Left forelimb (tissue), 1 donor: Measurements from ENCODE around the gene DNAJA3.
A peak's percentile ranks its signal among the peaks of the same experiment; 100 is the strongest.
"Not testable (repeated sequence)": the region's sequence is repeated elsewhere in the genome, so short reads cannot be mapped to it uniquely, and the experiment has no call there.

Source experiments
- DNase-seq: peaks from one replicate; pipeline ENCODE4 v3.0.0-alpha.2; 2018; ENCODE audit warnings: low spot score

DNAJA3 gene

DNA sequence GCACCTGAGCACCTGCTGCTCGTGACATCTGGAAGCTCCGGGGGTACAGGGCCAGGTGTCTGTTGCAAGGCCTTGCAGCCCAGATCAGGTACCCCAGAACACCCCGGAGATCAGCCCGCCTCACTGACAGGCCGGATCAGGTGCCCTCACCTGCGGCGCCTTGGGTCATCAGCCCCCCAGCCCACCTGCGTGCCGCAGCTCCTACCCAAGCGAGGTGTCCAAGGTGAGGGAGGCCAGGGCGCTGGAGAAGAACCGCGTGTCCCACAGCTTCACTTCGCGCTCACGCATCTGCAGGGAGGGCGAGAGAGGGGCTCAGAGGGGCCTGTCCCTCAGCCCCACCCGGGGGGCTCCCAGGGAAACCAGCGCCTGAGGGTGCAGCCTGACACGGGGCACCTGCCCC is 37.9 kb upstream of the DNAJA3 start:
- no peak for DNase-seq

DNA sequence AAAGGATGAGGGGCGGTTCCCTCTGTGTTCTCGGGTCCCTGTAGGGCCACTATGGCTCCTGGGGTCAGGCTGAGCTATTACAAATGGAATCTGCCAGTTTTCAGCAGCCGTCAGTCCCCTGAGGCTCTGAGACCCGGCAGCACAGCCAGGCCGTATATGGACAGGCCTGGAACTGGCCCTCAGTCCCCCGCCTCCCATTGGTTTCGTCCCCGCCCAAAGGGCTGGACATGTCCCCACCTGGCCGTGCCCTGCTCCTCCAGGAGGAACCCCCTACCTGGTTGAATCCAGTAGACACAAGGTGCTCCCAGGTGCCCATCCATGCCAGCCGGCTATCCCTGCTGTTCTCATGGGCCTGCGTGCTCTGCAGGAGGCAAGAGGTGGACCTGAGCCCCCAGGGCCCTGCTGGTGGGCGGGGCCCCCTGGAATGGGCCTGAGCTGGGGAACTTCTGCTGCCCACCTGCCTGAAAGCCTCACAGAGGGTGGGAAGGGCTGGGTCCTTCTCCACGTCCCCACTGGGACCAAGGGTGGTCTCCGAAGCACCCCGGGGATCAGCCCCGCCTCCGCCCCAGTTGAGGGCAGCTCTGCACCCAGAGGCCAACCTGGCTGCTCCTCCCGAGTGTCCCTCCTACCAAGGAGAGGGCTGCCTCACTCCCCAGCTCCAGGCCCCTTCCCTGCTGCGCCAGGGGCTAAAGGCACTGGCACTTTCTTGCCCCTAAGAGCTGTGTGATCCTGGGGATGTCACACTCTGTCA is 37.2 kb upstream of the DNAJA3 start:
- DNase-seq = no peak

DNA sequence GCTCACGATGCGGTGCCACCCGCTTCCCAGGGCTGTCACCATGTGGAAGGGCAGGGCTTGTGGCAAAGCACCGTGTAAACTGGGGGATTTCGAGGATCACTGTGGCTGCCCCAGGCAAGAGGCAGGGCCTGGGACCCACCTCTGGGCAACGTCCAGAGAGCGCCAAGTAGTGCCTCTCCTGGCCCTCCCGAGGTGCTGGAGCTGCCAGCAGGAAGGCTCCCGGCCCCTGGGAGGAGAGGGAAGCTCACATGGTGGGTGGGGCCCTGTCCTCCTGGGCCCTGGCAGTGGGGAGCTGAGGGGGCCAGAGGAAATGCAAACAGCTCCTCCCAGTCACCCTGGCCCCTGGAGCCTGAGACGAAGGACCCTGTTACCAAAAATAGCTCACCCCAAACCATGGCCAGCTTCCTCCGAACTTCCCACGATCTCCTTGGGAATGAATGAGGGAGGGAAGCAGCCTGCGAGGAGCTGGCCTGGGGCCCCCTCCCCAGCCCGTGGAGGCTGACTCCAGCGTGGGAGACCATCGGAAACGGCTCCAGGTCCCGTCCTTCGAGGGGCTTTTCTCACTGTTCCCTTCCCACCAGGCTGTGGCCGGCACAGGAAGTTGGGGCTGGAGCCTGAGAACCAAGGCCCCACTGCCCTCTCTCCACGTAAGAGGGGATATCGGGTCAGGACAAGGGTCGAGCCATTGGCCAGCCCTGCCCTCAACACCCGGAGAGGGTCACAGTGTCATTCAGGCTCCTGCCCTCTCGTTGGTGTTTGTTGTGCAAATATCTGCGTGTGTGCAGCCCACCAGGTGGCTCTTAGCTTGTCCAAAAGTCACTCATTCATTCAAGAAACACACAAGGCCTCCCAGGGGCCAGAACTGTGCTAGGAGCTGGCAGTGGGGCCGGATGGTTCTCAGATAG is 36.4 kb upstream of the DNAJA3 start:
- DNase-seq = no peak

DNA sequence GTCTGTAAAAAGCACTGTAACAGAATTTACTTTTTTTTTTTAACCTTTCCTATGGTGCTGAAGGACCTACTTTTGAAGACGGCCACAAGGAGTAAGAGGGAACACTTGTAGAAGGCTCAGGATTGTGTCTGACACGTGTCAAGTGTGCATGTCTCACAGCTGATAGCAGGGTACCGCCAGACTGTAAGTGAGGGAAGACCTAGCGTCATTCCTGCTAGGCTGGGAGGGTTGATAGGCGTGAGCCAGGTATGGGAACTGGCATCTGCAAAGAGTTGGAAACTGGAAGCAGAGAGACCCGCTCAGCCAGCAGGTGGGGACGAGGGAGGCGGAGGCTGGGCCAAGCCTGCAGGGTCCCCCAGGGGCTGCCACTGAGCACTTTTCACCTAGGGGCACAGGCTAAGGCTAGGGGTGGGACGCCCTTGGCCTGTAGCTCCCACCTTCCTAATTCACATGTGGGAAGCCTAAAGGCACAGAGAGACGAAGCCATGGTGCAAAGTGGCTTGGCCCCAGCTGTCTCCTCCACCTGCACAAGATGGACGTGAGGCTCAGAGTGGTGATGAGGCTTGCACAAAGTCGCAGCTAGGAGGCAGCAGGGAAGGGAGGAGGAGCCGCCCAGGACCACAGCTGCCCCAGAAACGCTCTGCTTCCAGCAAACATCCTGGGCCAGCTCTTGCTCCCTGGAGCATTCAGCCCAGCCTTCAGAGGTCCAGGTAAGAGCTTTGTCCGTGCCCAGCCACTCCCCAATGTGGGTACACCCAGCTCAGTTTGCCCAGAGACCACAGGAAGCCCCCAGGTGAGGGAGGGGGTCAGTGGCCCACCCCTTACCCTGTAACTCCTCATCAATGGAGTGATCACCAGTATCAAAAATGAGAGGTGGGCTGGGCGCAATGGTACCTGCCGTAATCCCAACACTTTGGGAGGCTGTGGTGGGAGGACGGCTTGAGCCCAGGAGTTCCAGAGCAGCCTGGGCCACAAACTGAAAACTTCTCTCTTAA is 35.1 kb upstream of the DNAJA3 start:
- no peak for DNase-seq

DNA sequence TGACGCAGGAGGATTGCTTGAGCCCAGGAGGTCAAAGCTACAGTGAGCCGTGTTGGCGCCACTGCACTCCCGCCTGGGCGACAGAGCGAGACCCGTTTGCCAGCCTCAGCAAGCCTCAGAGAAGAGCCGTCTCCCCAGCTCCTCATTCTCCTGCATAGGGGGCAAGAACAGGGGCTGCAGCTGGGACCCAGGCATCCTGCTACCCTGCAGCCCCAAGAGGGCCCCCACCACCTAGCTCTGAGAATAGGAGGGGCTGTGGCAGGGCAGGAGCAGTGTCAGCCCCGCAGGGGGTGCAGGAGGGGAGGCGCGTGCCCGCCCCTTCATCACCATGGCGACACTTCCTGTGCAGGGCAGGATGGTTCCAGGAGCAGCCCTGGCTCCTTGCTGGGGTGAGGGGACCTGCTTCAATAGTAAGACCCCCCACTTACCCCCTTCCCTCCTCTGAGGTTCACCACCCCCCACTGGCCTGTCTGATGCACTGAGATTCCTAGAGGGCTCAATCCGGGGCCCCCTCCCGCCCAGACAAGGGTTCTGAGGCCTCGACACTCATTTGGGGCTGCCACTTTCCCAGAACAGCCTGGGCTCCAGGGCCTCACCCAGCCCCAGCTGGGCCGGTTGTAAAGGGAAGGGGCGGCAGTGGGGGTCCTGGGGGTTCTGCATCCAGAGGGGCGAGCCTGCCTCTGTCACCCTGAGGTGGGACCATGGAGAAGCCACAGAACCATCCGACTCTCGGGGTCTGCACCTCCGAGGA is 33.9 kb upstream of the DNAJA3 start:
- DNase-seq = no peak

DNA sequence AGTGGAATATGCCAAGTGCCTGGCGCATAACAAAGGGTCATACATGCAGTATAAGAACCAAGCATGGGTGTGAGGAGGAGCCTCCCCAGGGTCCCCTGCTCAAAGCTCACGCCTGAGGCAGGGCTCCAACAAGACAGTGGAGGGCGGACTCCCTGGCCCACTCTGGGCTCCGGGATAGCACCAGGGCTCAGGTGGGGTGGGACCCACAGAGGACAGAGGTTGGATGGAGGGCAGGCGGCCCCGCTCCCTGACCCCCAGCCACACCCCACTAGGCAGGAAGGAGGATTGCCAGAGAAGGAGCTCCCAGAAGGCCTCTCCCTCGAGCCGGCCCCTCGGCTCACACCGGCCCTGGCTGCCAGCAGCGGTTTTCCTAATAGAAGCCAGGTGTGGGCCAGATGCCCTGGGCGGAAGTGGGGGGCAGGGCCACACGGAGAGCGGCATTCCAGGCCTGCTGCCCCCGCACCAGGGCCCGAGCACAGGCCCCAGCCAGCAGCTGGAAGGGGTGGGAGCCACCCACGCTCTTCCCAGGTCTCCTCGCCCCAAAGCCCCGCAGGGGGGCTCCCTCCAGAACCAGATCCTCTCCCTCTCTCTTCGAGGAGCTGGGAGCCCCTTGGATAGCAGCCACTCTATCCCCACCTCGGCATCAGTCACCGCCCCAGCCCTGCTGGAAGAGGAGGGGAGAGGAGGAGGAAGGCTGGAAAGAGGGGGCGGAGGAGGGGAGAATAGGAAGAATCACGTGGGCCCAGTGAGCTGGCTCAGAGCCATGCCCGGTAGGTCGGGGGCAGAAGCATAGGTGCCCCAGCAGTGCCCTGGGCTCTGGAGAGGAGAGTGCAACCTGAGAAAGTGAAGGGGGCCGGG is 33.1 kb upstream of the DNAJA3 start:
- peak; percentile 88 for DNase-seq

DNA sequence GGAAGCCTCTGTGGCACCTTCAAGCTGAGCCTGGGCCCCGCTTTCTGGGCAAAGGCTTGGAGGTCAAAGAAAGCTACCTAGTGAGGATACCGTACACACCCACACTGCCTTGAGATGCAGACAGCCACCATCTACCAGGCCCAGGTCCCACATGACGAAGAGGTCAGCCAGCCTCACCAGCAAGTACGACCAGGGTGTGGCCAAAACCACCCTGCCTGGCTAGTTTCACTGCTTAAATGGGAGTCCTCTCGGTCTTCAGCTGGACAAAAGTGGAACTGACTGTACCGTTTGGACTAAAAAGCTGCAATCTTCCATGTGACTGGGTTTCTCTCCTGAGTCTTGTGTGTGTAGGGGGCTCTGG is 32.4 kb upstream of the DNAJA3 start:
- no peak for DNase-seq

DNA sequence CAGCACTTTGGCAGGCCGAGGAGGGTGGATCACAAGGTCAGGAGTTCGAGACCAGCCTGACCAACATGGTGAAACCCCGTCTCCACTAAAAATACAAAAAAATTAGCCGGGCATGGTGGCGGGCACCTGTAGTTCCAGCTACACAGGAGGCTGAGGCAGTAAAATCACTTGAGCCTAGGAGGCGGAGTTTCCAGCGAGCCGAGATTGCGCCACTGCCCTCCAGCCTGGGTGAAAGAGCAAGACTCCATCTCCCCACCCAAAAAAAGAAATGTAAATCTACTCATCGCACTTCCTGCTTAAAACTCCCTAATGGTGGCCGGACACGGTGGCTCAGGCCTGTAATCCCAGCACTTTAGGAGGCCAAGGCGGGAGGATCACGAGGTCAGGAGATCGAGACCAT is 31.8 kb upstream of the DNAJA3 start:
- DNase-seq = not testable (repeated sequence)

DNA sequence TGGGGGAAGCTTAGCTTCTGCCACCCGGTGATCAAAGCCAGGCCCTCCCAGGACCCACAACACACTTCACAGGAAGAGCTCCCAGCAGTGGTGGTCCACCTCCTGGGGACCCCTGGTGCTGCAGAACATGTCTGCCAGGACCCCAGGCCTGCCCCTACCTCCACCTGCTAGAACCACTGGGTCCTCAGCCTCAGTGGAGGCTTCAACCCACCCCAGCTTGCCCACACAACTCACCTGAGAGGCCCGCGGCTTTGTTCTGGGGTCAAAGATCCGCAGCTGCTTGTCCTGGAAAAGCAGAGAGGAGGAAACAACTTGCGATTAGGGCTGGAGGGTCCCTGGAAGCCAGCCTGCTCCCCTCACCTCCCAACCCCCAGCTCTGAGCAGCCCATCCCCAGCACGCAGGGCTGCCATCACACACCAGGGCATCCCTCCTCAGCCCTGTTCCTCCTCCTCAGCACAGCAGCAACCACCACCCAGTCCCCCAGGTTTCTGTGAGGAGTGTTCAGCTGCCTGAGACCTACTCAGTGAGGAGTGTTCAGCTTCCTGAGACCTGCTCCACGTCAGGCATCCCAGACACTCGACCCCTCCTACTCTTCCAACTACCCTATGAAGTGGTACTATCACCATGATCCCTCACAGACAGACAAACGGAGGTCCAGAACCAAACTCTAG is 30.5 kb upstream of the DNAJA3 start:
- no peak for DNase-seq

DNA sequence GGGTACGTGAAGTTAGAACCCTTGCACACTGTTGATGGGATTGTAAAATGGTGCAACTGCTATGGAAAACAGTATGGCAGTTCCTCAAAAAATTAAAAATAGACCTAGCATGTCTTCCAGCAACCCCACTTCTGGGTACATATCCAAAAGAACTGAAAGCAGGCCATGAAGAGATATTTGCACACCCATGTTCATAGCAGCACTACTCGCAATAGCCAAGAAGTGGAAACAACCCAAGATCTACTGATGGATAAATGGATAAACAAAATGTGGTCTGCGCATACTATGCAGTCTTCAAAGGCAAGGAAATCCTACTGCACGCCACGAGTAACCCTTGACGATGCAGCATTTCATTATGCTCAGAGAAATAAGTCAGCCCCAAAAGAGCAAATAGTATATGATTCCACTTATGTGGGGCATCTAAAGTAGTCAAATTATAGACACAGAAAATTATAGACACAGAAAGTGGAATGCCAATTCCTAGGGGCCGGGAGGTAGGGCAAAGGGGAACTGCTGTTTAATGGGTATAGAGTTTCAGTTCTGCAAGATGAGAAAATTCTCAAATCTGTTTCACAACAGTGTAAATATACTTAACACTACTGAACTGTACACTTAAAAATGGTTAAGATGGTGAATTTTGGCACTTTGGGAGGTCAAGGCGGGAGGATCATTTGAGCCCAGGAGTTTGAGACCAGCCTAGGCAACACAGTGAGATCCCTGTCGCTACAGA is 26.5 kb upstream of the DNAJA3 start:
- DNase-seq = no peak

DNA sequence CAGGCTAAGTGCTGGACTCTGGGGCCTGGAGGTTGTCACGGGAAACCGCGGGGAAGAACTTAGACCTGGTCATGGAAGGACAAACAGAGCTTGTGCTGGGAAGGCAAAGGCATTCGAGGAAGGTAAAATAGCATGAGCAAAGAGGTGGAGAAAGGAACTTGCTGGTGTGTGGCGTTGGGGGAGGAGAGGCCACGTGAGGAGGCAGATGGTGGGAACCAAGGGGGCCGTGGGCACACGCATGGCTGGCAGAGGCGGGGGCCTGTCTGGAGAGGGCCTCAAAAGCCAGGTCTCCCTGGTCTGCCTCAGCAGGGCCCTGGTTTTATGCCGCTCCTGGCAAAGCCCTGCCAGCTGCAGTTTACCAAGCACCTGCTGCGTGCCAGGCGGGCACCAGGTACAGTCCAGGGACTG is 24.6 kb upstream of the DNAJA3 start:
- no peak for DNase-seq

DNA sequence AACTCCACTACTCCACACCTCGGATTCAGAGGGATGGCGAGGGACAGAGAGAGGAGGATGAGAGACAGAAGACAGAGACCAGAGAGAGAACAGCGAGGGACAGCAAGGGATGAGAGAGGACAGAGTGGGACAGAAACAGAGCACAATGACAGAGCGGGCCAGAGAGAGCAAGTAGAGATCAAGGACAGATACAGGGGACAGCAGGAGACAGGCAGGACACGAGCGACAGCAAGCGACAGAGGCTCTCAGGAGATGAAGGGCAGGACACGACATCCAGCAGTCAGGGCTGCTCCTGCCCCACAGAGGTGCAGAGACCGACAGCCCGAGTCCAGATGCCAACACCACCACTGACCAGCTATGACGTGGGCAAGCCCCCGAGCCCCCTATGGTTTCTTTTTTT is 24.2 kb upstream of the DNAJA3 start:
- DNase-seq = no peak

DNA sequence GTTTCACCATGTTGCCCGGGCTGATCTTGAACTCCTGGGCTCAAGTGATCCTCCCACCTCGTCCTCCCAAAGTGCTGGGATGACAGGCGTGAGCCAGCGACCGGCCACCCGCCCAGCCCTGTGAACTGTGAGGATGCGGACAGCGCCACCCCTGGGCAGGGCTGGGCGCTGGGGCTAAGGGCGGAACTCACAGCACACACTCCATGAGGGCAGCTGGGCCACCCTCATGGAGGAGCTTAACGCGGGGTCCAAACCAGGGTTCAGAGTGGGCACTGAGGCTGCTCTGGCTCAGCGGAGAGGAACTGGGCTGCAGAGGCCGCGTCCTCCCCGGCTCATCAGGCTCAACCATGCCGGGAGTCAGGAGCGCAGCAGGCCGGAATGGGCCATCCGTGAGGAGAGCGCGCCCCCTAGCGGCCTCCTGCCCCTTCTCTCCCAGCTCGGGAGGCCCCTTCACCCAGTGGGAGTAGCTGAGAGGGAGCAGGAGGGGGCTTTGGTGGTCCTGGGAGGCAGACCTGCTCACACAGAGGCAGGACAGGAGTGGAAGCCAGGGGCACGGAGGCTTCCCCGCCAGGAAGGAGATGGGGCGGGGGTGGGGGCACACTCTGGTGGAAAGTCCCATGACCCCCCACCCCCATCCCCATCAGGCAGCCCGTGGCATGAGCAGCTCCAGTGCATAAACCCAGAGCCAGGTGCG is 23.1 kb upstream of the DNAJA3 start:
- peak; percentile 92 for DNase-seq

DNA sequence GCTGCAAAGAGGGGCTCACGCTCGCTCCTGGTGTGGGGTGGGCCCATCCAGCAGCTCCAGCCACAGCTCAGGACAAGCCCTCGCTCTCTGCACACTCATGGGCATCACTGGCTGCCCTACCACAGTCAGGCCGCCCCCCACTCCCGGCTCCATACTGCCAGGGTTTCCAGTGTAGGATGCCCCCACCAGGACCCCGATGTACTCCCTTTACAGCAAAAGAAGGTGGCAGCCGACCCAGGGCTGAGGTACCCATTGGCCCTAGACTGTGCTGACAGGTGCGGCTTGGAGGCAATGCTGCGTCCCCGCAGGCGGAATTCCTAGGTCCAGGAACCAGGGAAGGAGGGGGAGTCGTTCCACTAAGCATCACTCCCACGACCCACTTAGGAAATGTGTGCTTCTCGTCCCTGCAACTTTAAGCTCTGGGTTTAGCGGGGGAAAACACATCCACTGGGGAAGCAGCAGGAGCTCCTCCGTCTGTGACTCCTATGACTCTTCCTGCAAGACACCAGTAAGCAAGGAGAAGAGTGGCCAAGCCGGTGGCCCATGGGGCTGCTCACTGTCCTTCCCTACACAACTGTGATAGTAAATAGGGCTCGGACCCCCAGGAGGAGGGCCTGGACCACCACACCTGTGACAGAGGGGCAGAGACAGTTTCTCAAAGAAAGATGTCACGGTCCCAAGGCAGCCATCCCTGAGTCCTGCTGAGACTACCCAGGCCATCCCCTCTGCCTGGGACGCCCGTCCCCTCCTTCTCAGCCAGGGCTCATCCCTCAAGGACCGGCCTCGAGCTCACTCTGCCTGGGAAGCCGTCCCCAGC is 22.3 kb upstream of the DNAJA3 start:
- no peak for DNase-seq

DNA sequence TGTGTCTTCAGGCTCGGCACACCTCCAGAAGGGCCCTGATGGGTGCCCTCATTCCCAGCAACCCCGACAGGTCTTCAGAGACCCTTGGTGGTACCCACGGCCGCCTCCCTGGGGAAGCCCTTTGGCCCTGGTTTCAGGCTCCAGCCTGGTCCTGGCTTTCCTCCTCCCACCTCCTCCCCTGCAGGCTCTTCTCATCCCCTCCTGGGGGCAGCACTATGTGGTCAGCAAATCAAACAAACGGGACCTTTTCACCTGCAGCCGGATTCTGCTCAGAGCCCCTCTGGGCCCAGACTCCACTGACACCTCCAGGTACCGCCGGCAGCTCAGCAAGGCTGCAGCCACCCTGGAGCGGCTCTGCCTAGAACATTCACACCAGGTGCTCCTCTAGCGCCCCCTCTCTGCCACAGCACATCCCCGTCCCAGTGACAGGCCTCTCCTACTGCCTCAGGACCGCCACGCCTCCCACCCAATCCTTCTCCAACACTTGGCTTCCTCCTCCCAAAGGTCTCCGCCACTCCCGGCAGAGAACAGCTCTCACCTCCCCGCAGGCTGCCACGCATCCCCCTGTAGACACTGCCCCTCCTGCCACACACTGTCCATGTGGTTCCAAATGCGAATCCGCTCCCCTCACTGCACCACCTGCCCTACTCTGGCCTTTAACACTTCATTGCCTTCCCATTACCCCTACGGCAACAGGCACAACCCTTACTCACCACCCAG is 21.3 kb upstream of the DNAJA3 start:
- no peak for DNase-seq

DNA sequence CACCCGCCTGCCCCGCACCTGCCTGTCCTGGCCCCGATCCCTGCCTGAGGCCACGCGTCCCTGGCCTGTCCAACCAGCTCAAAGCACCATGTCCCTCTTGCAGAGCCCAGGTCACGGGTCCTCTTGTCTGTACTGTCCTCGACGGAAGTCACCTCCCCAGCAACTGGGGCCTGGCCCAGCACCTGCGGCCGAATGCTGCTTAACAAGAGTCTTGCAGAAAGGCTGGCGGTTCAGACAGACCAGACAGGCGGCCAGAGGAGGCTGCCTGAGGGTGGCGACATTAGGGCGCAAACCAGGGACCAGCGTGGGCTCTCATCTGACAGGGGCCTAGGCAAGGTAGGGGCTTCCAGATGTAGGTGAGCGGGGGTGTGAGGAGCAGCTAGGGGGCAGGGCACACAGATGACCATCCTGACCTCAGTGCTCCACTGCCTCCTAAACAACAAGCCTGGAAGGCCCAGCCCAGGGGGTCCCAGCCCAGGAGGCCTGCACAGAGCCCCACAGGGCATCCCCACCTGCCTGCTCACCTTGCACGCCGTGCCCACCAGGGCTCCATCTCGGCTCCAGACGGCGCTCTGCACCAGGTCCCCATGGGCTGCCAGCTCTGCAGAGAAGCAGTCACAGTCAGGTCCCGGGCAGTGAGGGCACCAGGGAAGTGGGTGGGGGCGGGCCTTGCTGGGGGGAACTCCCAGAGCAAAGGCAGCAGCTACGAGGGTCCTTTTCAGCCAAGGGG is 20.5 kb upstream of the DNAJA3 start:
- DNase-seq = no peak
